Calu3 (cell line): Measurements from ENCODE around the gene LDLRAD1. TPM values are rescaled to one million over a fixed set of nuclear protein-coding genes. Genes with fewer than 3 reads are reported as not detected.

Source experiments
- BruUV-seq: library from RNA; stranded (reverse); fragments of 400-500 nt; replicated peaks from 2 replicates; lab custom pipeline; 2021; lab: Mats Ljungman, UMichigan
- CTCF ChIA-PET: fragments of 300-600 bp; sonication (Branson Sonifier 250); formaldehyde crosslinking; loops from one replicate; lab custom pipeline; 2022; ENCODE audit warnings: antibody characterized with exemption; lab: Charles Lee
- DNase-seq: peaks from one replicate; pipeline ENCODE4 v3.0.0; 2022
- H3K27ac Mint-ChIP-seq: one replicate; pipeline ENCODE4 v1.8.0; 2022; ENCODE audit warnings: mixed read lengths; ENCODE audit not compliant: unreplicated experiment
- H3K27me3 Mint-ChIP-seq: one replicate; pipeline ENCODE4 v1.8.0; 2022; ENCODE audit warnings: mixed read lengths; ENCODE audit not compliant: unreplicated experiment
- H3K36me3 Mint-ChIP-seq: one replicate; pipeline ENCODE4 v1.8.0; 2022; ENCODE audit warnings: mild to moderate bottlenecking, moderate library complexity, mixed read lengths; ENCODE audit not compliant: insufficient read depth, unreplicated experiment
- H3K4me1 Mint-ChIP-seq: one replicate; pipeline ENCODE4 v1.8.0; 2022; ENCODE audit warnings: mild to moderate bottlenecking, low read depth, mixed read lengths; ENCODE audit not compliant: unreplicated experiment
- H3K4me3 Mint-ChIP-seq: one replicate; pipeline ENCODE4 v1.8.0; 2022; ENCODE audit warnings: mild to moderate bottlenecking, low read depth, moderate library complexity, mixed read lengths; ENCODE audit not compliant: unreplicated experiment
- H3K9me3 Mint-ChIP-seq: one replicate; pipeline ENCODE4 v1.8.0; 2022; ENCODE audit warnings: low read depth, mixed read lengths; ENCODE audit not compliant: unreplicated experiment
- intact Hi-C: fragments of 100-400 bp; cut with micrococcal nuclease; formaldehyde crosslinking; loops from one replicate; pipeline ENCODE4 v1.10.0; 2022; ENCODE audit not compliant: unreplicated experiment
- total RNA-seq: library from RNA; stranded (reverse); gene quantifications from 2 replicates; pipeline ENCODE4 v1.2.3, GENCODE V29; 2022
- TF ChIP-seq, protein P1 (sequence below): fragments of 200-600 bp; IDR thresholded peaks from one replicate; pipeline ENCODE4 v1.8.0; 2022; ENCODE audit warnings: antibody characterized with exemption; ENCODE audit not compliant: unreplicated experiment

LDLRAD1 gene
- total RNA-seq, 1 experiment from 2014 or later, result not detected

DNA sequence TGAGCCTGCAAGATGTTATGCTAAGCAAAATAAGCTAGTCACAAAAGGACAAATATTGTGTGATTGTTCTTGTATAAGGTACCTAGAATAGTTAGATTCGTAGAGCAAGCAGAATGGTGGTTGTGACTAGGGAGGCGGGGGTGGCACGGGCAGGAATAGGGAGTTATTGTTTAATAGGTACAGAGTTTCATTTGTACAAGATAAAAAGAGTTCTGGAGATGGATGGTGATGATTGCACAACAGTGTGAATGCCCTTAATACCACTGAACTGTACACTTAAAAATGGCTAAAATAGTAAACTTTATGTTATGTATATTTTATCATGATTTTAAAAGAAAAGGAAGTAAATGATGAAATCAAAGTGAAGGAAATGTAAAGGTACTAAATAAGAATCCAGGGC is 51.2 kb downstream of the LDLRAD1 start:
- no peaks in the 10 kb centered on the region for H3K9me3 Mint-ChIP-seq
- H3K27ac Mint-ChIP-seq, result no peak overlapping the region
- H3K27me3 Mint-ChIP-seq, result no peaks in the 10 kb centered on the region
- TF ChIP-seq, protein P1, sequence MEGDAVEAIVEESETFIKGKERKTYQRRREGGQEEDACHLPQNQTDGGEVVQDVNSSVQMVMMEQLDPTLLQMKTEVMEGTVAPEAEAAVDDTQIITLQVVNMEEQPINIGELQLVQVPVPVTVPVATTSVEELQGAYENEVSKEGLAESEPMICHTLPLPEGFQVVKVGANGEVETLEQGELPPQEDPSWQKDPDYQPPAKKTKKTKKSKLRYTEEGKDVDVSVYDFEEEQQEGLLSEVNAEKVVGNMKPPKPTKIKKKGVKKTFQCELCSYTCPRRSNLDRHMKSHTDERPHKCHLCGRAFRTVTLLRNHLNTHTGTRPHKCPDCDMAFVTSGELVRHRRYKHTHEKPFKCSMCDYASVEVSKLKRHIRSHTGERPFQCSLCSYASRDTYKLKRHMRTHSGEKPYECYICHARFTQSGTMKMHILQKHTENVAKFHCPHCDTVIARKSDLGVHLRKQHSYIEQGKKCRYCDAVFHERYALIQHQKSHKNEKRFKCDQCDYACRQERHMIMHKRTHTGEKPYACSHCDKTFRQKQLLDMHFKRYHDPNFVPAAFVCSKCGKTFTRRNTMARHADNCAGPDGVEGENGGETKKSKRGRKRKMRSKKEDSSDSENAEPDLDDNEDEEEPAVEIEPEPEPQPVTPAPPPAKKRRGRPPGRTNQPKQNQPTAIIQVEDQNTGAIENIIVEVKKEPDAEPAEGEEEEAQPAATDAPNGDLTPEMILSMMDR, result no peak
- BruUV-seq, result no TSS peak
- DNase-seq, result no peak
- H3K36me3 Mint-ChIP-seq, result peaks cover 6% of the 10 kb centered on the region
- H3K4me3 Mint-ChIP-seq, result no peak overlapping the region
- intact Hi-C loops, result no loop called here
- CTCF ChIA-PET, result no interaction called here
- peaks cover 9% of the 10 kb centered on the region for H3K4me1 Mint-ChIP-seq

DNA sequence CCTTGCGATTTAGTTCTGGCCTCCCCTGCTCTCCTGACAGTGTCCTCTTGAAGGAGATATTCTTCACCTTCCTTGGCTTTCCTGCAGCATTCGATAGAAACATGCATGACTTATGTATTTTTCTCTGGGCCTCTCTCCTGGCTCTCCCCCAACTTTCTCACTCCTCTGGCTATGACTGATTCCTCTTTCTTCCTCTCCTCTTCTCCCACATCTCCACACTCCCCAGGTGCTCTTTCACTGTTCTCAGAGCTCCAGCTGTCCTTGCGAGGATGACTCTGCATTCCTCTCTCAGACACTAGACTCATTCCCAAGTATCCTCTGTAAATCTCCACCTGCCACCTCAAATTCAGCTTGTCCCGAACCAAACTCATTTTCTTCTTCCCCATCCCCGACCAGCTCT is 53.9 kb downstream of the LDLRAD1 start:
- CTCF ChIA-PET, result no interaction called here
- TF ChIP-seq, protein P1, result no peak
- Mint-ChIP-seq H3K4me1 (peaks cover 9% of the 10 kb centered on the region), H3K27me3 (no peaks in the 10 kb centered on the region), H3K9me3 (no peaks in the 10 kb centered on the region), H3K4me3 (no peak overlapping the region), H3K27ac (no peak overlapping the region), H3K36me3 (peaks cover 8% of the 10 kb centered on the region)
- BruUV-seq, result no TSS peak
- no peak for DNase-seq
- intact Hi-C loops, result no loop called here

DNA sequence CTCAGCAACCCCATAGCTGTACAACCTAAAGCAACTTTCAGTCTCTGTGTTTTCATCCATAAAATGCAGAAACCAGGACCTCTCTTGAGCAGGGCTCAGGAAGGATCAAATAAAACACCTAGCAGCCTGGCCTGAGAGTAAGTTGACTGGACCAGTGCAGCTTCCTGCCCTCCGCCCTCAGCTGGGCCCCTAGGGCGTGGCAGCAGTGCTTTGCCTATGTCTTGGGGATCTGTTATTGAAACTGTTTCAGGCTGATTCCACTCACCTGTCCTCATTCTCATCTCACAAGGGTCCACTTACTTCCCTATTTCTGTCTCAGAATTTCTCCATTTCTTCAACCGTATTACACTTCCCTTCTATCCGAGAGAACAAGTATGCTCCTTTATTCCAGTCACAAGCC is 54.5 kb downstream of the LDLRAD1 start:
- BruUV-seq, result no TSS peak
- H3K36me3 Mint-ChIP-seq, result peaks cover 14% of the 10 kb centered on the region
- TF ChIP-seq, protein P1, result no peak
- H3K27ac Mint-ChIP-seq, result no peak overlapping the region
- CTCF ChIA-PET, result no interaction called here
- no peak overlapping the region for H3K4me3 Mint-ChIP-seq
- H3K9me3 Mint-ChIP-seq, result no peaks in the 10 kb centered on the region
- H3K27me3 Mint-ChIP-seq, result no peaks in the 10 kb centered on the region
- no peak for DNase-seq
- peaks cover 9% of the 10 kb centered on the region for H3K4me1 Mint-ChIP-seq
- intact Hi-C loops, result no loop called here

DNA sequence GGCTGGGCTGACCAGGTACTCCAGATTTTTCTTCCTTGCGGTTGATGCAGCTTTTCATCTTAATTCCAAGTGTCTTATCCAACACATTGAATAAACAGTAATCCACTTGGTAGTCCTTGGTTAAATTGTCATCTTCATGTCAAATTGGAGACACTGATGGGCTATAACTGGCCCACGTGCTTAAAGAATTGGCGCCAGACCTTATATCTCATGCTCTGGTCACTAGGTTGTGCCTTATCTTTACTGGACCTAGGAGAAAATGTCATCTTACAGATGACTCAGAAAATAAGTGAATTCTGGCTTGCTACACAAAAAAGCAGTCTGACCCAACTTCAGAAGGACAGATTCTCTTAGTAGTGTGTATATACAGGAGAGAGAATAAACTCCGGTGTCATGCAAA is 55.6 kb downstream of the LDLRAD1 start:
- Mint-ChIP-seq H3K4me3 (no peak overlapping the region), H3K4me1 (peaks cover 6% of the 10 kb centered on the region), H3K36me3 (peaks cover 14% of the 10 kb centered on the region), H3K9me3 (no peaks in the 10 kb centered on the region), H3K27ac (no peak overlapping the region), H3K27me3 (no peaks in the 10 kb centered on the region)
- intact Hi-C loops, result no loop called here
- TF ChIP-seq, protein P1, result no peak
- CTCF ChIA-PET, result no interaction called here
- BruUV-seq, result no TSS peak
- DNase-seq, result no peak
